ENCODE results near the gene ATP6V0B. TPM values are rescaled to one million over a fixed set of nuclear protein-coding genes. Genes with fewer than 3 reads are reported as not detected.

ATP6V0B gene
- total RNA-seq, 1 donor from 2014 or later = 119 TPM

DNA sequence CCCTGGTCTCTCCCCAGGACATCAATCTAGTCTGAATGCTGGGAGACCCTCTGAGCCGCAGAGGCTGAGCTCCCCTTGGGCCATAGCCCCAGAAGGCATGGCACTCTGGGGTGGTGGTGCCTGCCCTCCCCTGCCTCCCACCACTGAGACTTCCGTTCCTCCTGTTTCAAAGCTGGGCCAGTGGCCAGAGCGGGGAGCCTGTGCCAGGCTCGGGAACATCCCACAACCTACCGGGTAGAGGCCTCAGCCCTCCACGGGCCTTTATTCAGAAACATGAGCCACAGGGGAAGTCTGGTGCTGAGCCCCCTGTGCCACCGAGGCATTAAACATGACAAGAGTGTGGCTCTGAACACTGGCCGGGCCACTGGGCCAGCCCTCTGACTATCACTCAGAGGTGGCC, 24.7 kb downstream of the ATP6V0B start:
- DNase-seq (ENCODE audit: extremely low read depth, low read depth, low spot score) = no peak

DNA sequence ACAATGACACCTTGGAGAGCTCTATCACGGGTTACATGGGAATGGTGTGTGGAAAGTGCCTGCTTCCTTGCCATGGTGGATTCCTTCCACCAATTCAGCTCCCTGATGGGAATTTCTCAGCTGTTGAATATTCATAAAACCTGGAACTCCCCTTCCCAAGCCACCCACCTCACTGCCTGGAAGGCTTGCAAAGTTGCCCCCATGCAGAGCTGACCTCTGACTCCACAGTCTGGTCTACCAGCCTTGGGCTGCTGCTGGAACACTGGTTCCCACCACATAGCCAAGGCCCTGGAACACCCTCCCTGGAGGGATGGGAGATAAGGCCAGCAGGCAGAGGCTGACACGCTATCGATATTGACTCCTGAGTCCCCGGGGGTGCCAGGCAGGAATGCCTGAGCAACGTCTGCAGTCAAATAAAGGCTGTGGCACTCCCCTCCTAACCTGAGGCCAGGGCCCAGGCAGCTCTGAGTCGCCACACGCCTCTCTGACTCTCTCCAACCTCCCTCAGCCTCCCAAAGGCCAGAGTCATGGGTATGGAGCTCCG, 25.4 kb downstream of the ATP6V0B start:
- no peak for DNase-seq (ENCODE audit: extremely low read depth, low read depth, low spot score)

DNA sequence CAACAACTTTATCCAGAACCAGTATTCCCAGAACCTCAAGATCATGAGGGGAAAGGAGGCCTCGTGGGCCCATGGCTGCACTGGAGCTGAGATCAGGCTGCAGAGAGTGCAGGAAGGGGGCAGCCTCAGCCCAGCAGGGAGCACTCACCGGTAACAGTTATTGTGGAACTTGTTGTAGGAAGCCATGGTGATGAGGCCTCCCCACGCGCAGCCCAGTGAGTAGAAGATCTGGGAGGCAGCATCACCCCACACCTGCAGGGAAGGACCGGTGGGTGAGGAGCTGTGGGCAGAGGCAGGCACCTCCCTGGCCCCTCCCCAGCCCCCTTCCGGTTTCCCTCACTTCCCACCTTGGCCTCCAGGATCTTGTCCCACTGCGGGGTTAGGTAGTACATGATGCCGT, 27.4 kb downstream of the ATP6V0B start:
- no peak for DNase-seq (ENCODE audit: extremely low read depth, low read depth, low spot score)

DNA sequence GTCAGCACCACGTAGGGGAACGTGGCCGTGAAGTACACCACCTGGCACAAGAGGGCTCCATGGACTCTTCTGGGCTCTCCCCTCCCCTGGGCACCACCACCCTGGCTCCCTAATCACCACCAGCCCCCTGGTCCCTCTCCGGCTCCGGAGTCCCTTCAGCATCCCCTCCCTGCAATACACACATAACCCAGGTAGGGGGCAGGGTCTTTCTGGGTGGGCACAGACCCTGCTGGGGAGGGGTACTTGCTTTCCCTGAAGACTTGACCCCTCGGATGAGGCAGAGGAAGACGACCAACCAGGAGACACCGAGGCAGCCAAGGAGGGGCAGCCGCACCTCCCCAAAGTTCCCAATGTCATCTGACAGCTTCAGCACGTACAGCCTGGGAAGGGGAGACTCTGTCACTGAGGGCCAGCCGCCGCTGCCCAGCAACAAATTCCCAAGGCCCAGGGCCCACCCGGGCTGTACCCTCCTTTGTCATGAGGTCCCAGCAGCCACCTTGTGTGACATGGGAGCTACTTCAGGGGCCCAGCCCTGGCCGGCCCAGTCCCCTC, 27.9 kb downstream of the ATP6V0B start:
- no peak for DNase-seq (ENCODE audit: extremely low read depth, low read depth, low spot score)

DNA sequence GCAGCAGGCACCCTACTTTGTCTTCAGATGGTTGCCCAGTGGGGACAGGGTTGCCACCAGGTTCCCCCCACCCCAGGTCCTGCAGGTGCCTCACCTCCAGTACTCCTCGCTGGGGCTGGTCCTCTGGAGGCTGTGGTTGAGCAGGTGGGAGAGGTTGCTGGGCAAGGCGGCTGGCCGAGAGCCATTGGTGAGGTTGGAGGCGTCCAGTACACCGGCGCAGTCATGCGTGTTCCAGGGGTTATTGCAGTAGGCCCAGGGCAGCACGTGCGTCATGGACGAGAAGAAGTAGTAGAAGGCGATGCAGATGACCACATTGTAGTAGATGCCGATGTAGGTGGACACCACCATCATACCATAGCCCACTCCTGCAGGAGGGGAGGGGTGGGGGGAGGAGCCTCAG, 33.5 kb downstream of the ATP6V0B start:
- no peak for DNase-seq (ENCODE audit: extremely low read depth, low read depth, low spot score)

DNA sequence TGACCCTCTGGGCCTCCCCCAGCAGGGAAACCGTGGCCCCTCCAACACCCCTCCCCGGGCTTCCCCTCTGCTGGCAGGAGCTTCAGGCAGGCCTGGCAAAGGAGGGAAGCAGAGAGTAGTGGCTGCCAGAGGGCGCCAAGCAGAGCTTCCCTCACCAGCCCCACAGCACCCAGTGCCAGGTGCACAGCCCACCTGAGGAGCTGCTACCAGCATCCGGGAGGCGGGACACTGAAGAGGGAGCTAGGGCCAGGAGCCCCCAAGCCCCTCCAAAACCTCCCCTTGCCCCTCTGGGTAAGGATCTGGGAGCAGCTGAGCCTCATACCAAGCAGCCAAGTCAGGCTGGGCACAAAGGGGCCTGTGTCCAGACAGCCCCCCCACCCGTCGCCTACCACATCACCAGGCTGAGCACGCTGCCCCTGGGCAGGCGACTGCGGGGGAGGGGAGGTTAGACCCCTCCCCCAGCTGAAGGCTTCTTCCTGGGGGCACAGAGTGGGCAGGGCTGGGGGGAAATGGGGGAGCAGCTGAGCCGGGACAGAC, 36.2 kb downstream of the ATP6V0B start:
- DNase-seq (ENCODE audit: extremely low read depth, low read depth, low spot score) = no peak

DNA sequence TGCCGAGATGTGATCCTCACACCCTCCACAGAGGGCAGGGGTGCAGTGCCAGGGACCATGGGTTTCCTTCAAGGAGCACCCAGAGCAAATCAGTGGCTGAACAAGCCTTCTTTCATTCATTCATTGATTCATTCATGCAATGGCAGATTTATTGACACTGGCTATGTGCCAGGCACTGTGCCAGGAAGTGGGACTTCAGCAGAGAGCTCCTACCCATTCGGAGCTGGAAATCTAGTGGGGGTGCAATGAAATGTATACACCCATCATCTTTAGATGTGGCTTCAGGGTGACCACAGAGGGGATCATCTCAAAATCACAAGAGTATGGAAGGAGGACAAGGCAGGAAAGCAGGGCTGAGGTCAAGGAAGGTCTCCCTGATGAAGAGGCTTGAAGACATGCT, 37.6 kb downstream of the ATP6V0B start:
- no peak for DNase-seq (ENCODE audit: extremely low read depth, low read depth, low spot score)

DNA sequence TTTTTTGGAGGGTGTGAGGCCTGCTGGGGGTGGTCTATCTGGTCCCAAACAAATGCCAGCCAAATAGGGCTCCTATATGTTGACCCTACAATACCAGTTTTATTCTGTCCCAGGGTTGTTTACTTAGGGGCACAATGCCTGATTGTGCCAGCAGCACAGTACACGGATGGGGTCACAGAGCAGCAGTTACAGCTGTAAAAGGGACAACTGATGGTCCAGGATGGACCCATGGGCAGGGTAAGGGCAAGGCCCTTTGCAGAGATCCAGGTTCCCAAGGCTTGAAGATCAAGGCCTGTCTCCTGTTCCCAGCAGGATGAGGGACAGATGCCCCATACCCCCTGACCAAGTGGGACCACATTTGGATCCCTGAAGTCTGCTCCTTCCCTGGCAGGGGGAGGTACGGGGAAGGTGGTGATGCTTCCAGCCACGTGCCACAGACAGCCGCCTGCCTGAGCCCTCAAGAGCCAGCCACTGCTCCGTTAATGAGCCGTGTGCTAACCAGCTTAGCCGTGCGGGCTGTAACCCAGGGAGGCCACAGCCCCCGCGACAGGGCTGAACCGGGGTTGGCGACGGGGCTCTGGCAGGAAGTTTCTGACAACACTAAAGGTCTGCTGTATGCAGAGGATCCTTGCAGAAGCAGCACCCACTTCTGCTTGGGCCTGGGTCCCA, 38.3 kb downstream of the ATP6V0B start:
- DNase-seq (ENCODE audit: extremely low read depth, low read depth, low spot score) = no peak

DNA sequence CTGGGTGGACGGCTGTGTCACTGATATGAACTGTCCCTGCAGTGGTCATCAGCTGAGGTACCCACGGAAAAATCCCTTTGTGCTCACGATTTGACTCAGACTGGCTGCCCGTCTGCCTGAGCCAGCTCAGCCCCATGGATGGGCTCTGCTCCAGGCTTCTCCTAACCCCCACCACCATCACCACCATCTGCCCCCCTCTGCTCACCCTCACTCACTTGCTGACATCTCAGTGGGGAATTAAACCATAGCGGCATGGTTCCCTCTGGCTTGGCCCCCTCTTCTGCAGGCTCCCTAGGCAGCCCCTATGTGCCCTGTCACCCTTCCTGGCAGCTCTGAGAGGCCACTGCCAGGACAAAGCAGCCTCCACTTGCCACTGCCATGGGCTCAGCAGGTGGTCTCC, 39.2 kb downstream of the ATP6V0B start:
- DNase-seq (ENCODE audit: extremely low read depth, low read depth, low spot score) = no peak

DNA sequence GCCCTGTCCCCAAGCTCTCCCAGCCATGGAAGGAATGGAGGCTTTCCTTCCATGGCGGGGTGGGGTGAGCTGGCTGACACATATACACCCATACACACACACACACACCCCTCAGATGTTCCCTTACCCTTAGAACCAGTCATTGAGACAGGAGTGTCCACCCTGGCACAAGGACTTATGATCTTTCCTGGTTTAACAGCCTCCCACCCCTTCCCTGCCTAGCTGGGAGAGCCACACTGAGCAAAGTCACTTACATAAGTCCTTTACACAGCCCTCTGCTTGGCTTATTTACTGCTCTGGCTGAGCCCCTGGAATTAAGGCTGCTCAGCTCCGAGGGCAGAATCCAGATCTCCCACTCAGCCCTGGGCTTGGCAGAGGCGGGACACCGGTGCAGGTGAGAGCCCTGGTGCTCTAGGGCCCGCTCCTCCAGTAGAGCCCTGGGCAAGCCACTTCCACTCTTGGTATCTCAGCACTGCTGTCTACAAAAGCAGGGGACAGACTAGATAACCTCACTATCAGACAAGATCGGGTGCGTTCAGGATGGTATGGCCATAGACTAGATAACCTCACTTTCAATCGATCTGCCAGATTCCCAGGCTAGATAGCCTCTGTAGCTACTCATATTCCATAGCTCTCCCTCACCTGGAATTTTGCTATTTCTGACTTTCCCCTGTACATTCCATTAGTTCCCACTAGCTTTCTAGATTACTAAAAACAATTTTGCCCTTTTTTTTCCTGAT, 39.8 kb downstream of the ATP6V0B start:
- DNase-seq (ENCODE audit: extremely low read depth, low read depth, low spot score) = no peak

DNA sequence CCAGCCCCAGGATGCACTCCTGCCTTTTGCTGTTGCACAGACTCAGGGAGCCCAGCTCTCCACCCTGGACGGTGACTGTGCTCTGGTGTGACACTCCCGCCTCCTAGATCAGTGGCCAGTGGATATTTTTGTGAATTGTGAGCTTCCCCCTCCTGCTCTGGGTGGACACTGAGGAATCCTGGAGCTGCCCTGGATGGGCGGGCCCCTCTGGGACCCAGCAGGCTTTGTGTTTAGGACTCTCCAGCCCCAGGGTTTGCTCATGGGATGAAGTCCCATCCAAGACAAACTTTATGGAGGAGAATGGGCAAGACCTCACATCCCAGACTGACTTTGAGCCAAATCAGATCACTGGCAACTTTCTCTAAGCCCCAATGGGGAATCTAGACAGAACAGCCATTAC, 40.4 kb downstream of the ATP6V0B start:
- no peak for DNase-seq (ENCODE audit: extremely low read depth, low read depth, low spot score)

DNA sequence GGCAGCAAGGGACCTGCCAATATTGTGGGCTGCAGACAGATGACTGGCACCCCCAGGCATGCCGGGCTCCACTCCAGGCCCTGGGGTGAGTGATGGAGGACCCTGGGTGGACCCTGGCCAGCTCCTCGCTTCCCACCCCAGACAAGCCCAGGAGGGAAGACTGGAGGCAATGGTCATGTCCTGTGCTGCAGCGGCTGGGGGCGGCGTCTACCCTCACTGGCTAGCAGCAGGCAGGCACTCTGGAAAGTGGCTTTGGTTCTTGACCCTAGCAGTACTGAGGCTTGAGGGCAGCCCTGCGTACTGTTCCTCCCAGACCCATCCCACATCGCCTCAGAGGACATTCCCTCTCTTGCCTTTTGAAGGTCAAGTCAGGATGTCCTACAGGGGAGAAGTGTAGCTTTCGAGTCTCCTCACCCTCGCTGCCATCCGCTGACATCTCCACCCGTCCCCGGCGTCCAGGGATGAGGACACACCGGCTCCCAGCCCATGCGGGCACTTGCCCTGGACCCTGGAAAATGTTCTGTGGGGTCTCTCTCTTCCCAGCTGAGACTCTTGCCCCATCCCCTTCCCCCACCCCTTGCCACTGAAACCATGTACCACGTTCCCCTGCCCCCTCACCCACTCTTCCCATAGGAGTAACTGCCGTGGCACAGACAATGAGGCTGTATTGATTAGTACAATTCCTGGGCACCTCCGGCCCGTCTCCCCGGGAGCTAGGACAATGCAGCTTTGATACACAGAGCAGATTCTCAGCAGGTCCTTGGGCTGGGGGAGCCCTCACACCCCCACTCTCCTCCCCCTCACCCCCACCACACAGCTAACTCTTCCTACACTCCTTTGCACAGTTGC, 41.5 kb downstream of the ATP6V0B start:
- no peak for DNase-seq (ENCODE audit: extremely low read depth, low read depth, low spot score)

DNA sequence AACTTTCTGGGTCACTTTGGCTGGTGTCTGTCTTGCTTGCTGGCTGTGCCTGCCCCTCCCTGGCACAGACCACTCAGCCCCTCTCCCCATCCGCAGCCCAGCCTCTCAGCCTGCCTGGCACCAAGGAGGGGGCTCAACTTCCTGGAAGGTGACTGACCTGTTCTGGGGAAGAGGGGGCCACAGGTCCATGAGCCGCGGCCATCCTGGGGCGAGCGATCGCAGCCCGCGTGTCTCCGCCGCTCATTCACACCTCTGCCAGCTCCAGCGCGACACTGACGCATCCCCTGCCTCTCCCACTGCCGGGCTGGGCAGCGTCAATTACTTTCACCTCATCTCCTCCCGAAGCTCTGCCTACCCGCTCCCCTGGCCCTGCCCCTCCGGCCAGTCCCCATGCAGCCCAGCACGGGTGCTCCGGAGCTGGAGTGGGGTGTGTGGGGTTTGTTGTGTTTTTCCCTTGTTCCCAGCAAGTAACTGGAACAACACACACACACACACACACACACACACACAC, 42.2 kb downstream of the ATP6V0B start:
- DNase-seq (ENCODE audit: extremely low read depth, low read depth, low spot score) = no peak

DNA sequence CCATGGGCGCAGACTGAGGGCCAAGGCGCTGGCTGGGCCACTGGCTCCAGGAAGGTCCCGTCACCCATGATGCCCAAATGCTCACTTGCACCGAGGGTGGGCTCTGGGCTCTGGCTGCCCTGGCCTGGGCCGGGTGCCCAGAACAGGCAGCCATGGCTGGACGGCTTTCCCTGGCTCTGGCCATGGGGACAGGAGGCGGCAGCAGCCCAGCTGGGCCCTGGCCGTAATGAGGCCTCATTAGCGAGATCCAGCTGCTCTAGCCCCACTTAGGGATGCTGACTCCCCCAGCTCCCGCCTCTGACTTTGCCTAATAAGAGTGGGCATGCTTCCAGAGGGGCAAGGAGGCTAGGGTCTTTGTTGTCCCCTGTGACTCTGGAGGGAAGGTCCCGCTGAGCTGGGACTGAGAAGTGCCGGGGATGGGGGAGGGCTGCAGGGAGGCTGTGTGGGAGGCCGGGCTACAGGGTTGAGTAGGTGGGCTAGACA, 44.7 kb downstream of the ATP6V0B start:
- no peak for DNase-seq (ENCODE audit: extremely low read depth, low read depth, low spot score)

DNA sequence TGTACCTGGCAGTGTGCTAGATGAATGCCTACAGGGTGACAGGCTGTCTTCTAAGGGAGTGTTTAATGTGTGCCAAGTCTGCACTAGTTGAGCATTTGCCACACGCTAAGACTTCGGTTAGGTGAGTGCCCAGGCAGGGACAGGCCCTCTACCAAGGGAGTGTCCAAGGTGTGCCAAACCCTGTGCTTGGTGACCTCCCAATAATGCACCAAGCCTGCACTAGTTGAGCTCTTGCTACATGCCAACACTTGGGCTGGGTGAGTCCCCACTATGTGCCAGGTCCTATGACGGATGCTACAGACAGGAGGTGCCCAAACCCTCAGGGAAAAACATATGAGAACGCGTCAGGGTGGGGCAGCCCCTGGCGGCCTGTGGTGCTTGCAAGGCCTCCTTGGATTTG, 45.7 kb downstream of the ATP6V0B start:
- DNase-seq (ENCODE audit: extremely low read depth, low read depth, low spot score) = no peak

DNA sequence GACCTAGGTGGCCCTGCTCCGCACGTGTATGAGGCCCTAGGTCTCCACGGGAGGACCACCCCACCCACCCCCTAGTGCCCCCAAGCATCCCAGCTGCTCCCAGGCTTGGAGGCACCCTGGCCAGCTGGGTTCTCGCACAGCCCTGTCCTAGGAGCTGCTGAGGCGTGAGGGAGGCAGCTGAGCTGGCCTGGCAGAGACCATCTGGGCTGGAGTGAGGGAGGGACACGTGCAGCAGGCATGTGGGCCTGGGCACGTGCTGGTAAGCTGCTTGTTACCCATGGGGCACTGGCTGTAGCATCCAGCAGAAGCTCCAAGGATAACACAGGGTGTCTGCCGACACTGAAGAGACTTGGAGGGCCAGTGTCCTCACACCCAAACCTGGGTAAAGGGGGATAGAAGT, 46.4 kb downstream of the ATP6V0B start:
- no peak for DNase-seq (ENCODE audit: extremely low read depth, low read depth, low spot score)

DNA sequence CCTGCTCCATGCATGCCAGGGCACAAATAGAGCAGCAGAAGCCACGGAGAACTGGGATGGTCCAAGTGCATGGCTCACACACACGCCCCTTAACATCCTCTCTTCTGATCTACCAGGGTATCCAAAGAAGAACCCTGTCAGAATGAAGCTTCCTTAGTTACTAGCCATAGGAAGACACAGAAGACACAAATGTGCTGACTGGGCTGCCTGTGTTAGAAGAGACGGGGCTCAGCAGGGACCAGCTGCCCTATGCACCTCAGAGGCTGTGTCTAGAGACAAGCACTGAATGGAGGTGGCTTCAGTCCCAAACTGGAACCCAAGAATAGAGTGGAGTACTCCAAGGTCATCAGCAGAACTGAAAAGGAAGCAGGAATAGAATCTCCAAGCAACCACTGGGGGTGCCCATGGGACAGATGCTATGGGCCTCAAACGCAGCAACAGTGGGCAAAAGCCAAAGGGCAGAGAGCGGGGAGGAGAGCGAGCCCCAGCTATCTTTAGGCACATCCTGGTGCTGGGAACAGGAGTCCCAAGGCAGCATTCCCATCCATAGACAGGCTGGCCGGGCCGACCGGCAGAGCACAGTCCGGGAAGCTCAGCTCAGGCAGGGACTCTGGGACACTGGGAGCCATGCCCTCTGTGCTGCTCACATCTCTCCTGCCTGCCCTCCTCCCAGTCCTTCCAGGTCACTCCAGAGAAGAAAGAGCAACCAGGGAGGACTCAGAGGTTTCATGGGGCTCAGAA, 47.0 kb downstream of the ATP6V0B start:
- DNase-seq (ENCODE audit: extremely low read depth, low read depth, low spot score) = no peak

DNA sequence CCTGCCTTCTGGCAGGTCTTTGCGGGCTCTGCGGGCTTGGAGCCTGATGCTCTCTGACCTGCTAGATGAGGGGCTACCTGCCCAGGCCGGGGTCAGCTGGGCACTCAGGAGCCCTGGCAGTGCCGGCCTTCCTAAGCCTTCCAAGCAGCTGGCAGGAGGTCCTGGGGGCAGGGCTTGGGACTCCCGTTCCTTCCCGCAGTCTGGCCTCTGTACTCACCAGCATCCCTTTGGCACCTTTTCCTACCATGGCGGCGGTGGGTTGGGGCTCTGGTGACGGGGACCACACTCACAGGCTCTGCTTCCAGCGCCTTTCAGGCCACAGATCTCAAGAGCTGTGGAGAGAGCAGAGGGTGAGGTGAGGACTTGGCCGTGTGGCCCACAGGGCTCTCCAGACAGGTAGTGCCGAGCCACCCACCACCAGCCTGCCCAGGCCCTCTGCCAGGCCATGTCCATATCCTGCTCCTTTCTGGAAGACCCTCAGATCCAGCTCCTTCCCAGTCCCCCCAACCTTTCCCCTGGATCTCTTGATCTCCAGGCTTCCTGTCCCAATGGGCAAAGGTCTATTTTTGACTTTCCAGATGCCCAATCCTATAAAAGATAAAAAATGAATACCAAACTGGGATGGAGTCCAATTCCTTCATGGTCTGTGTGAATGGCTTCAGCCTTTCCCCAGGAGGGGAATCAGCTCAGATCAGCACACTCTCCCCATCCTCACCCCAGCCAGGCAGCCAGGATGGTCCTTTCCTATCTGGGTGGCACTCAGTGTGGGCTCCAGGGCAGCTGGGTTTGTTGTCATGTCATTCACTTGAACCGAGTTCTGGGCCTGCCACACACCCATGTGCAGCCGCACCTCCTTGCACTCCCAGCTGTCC, 49.5 kb downstream of the ATP6V0B start:
- no peak for DNase-seq (ENCODE audit: extremely low read depth, low read depth, low spot score)

All from glomerular endothelial cell (primary cell).